GM12878 (cell line): Measurements from ENCODE around the gene ANKRD34A. TPM values are rescaled to one million over a fixed set of nuclear protein-coding genes. Genes with fewer than 3 reads are reported as not detected.

Source experiments
- BACH1 ChIP-seq: fragments of 450-650 bp; IDR thresholded peaks from 2 replicates; pipeline ENCODE4 v1.6.1; 2017; ENCODE audit warnings: mild to moderate bottlenecking, borderline replicate concordance
- CBX5 ChIP-seq: sonication (generic); IDR thresholded peaks from 2 replicates; pipeline ENCODE4 v1.6.1; 2016; ENCODE audit warnings: low read depth, moderate library complexity, mild to moderate bottlenecking, inconsistent platforms
- EED ChIP-seq: sonication (generic); IDR thresholded peaks from 2 replicates; pipeline ENCODE4 v1.6.1; 2016; ENCODE audit warnings: antibody characterized with exemption, low read depth
- HCFC1 ChIP-seq: fragments of 150-350 bp; IDR thresholded peaks from 2 replicates; pipeline ENCODE4 v1.6.1; 2014; ENCODE audit warnings: low read length
- IKZF1 ChIP-seq: fragments of 450-650 bp; conservative IDR thresholded peaks from 2 replicates; pipeline ENCODE4 v1.6.1; 2017; ENCODE audit warnings: antibody characterized with exemption, mild to moderate bottlenecking
- NBN ChIP-seq: fragments of 450-650 bp; IDR thresholded peaks from 2 replicates; pipeline ENCODE4 v1.6.1; 2016
- SMAD1 ChIP-seq: fragments of 450-650 bp; IDR thresholded peaks from 2 replicates; pipeline ENCODE4 v1.6.1; 2018; ENCODE audit warnings: mild to moderate bottlenecking, low read depth; ENCODE audit not compliant: partially characterized antibody
- SPI1 ChIP-seq: IDR thresholded peaks from 2 replicates; pipeline ENCODE4 v1.6.1; 2011; ENCODE audit warnings: low read depth, mild to moderate bottlenecking, low read length, moderate library complexity, borderline replicate concordance; ENCODE audit not compliant: insufficient read depth
- SREBF1 ChIP-seq: IDR thresholded peaks from 2 replicates; pipeline ENCODE4 v1.6.1; 2012; ENCODE audit warnings: mild to moderate bottlenecking, low read length
- ZNF217 ChIP-seq: fragments of 450-650 bp; IDR thresholded peaks from 2 replicates; pipeline ENCODE4 v1.6.1; 2017; ENCODE audit warnings: antibody characterized with exemption, mild to moderate bottlenecking
- ZNF384 ChIP-seq: IDR thresholded peaks from 2 replicates; pipeline ENCODE4 v1.6.1; 2012; ENCODE audit warnings: low read depth, mild to moderate bottlenecking, low read length, improper control_type of control experiment, borderline replicate concordance
- ZSCAN29 ChIP-seq: fragments of 450-650 bp; IDR thresholded peaks from 2 replicates; pipeline ENCODE4 v1.6.1; 2017; ENCODE audit warnings: mild to moderate bottlenecking, moderate library complexity
- ZZZ3 ChIP-seq: IDR thresholded peaks from 2 replicates; pipeline ENCODE4 v1.6.1; 2011; ENCODE audit warnings: low read depth; ENCODE audit not compliant: control insufficient read depth, insufficient read length
- polyA plus RNA-seq, 11 experiments: library from polyadenylated mRNA; depleted of rRNA in 4 of 11; unstranded in 6 of 11; stranded (reverse) in 5 of 11; fragments of >200 nt; fragmentation: Nextera tagmentation in 4 of 11; fragmentation: Illumina TruSeq in 1 of 11; extraction: Ambion mirVana in 4 of 11; extraction: Trizol in 1 of 11; gene quantifications; 1 replicate in 1 of 11; 2 replicates in 10 of 11; pipeline versions ENCODE4 v1.2.1 to v1.2.3, GENCODE V29; 2011 to 2016; ENCODE audit warnings: inconsistent platforms in 2 of 11, missing spikeins in 2 of 11, low read depth in 1 of 11
- total RNA-seq, 4 experiments: library from RNA; depleted of rRNA in 3 of 4; stranded (reverse); fragments of >200 nt in 3 of 4; fragmentation: Illumina TruSeq in 1 of 4; extraction: Trizol in 1 of 4; gene quantifications; 2 replicates each; pipeline versions ENCODE4 v1.2.1 to v1.2.3, GENCODE V29; 2013 to 2021
- TF ChIP-seq, protein P1 (sequence below): fragments of 150-350 bp; IDR thresholded peaks from 2 replicates; pipeline ENCODE4 v1.6.1; 2016; ENCODE audit warnings: low read depth, low read length
- TF ChIP-seq, protein P2 (sequence below), 3 experiments: IDR thresholded peaks in 2 of 3; conservative IDR thresholded peaks in 1 of 3; 2 replicates each; pipeline ENCODE4 v1.5.1; 2011; ENCODE audit warnings: low read depth in 3 of 3, low read length in 3 of 3, mild to moderate bottlenecking in 3 of 3, control low read depth in 2 of 3, moderate library complexity in 2 of 3, inconsistent platforms in 1 of 3, mixed read lengths in 1 of 3; ENCODE audit not compliant: control insufficient read depth in 2 of 3, insufficient read depth in 1 of 3; ENCODE audit errors: extremely low read depth in 1 of 3
- TF ChIP-seq, protein P3 (sequence below): IDR thresholded peaks from 2 replicates; pipeline ENCODE4 v1.6.1; 2012; ENCODE audit warnings: low read depth, low read length, improper control_type of control experiment
- TF ChIP-seq, protein P4 (sequence below): fragments of 450-650 bp; IDR thresholded peaks from 2 replicates; pipeline ENCODE4 v1.6.1; 2018; ENCODE audit warnings: mild to moderate bottlenecking, low read depth, moderate library complexity; ENCODE audit not compliant: partially characterized antibody
- TF ChIP-seq, protein P5 (sequence below): fragments of 450-650 bp; IDR thresholded peaks from 2 replicates; pipeline ENCODE4 v1.6.1; 2017; ENCODE audit warnings: mild to moderate bottlenecking

Gene ANKRD34A
- total and polyA plus RNA-seq, 10 of the 15 experiments (the other 5 are each of a cell fraction or from before 2014, with no cell fraction given): 0.40 to 3.5 (median 1.6) TPM

DNA sequence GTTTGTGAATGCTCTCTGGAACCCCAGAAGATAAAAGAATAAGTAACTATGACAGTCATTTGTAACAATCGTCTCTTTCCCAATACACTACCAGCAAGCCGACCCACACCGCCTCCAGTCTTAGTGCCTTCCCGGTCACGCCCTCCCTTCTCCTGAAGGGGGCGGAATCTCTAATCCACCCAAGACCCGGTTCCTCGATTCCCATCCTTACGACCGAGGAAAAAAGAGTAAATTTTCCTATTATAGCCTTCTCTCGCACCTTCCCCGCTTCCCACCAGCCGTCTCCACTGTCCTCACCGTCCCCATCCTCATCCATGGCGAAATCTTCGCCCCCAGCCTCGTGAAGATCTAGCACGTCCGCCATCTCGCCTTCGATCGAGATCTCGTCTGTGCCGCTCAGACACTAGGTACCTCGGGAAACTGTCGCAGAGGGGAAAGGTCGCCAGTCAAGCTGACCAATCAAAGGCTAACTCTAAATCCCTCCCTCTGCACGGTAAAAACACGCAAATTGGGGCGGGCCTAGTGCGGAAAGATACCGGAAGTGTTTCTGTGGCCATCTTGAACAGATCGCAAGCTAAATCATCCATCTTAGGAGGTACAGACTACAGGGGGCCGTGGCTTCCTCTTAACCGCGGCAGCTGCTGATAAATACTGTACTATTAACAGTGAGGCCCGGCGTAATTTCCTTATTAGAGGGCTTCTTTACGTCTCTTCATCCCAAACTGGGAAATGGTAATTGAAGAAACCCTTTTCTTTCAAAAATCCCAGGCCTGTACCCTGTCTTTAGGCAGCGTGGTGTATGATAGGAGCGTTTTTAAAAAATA, 37.1 kb downstream of the ANKRD34A start, which contains the start of gene RBM8A (continued):
- TF ChIP-seq, protein P1, sequence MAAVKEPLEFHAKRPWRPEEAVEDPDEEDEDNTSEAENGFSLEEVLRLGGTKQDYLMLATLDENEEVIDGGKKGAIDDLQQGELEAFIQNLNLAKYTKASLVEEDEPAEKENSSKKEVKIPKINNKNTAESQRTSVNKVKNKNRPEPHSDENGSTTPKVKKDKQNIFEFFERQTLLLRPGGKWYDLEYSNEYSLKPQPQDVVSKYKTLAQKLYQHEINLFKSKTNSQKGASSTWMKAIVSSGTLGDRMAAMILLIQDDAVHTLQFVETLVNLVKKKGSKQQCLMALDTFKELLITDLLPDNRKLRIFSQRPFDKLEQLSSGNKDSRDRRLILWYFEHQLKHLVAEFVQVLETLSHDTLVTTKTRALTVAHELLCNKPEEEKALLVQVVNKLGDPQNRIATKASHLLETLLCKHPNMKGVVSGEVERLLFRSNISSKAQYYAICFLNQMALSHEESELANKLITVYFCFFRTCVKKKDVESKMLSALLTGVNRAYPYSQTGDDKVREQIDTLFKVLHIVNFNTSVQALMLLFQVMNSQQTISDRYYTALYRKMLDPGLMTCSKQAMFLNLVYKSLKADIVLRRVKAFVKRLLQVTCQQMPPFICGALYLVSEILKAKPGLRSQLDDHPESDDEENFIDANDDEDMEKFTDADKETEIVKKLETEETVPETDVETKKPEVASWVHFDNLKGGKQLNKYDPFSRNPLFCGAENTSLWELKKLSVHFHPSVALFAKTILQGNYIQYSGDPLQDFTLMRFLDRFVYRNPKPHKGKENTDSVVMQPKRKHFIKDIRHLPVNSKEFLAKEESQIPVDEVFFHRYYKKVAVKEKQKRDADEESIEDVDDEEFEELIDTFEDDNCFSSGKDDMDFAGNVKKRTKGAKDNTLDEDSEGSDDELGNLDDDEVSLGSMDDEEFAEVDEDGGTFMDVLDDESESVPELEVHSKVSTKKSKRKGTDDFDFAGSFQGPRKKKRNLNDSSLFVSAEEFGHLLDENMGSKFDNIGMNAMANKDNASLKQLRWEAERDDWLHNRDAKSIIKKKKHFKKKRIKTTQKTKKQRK: no peak
- TF ChIP-seq ZSCAN29 (no peak), SPI1 (peak; percentile 32; the same call in 1 of the 2 replicates), EED (peak; percentile 21; the same call in 1 of the 2 replicates), SMAD1 (peak; percentile 93), ZNF217 (no peak), CBX5 (no peak), IKZF1 (peak; percentile 88), ZNF384 (no peak), NBN (peak; percentile 98), BACH1 (peak; percentile 51; the same call in 1 of the 2 replicates), SREBF1 (peak; percentile 51; the same call in 1 of the 2 replicates), HCFC1 (peak; percentile 62; the same call in 1 of the 2 replicates), ZZZ3 (no peak)
- TF ChIP-seq, protein P2, sequence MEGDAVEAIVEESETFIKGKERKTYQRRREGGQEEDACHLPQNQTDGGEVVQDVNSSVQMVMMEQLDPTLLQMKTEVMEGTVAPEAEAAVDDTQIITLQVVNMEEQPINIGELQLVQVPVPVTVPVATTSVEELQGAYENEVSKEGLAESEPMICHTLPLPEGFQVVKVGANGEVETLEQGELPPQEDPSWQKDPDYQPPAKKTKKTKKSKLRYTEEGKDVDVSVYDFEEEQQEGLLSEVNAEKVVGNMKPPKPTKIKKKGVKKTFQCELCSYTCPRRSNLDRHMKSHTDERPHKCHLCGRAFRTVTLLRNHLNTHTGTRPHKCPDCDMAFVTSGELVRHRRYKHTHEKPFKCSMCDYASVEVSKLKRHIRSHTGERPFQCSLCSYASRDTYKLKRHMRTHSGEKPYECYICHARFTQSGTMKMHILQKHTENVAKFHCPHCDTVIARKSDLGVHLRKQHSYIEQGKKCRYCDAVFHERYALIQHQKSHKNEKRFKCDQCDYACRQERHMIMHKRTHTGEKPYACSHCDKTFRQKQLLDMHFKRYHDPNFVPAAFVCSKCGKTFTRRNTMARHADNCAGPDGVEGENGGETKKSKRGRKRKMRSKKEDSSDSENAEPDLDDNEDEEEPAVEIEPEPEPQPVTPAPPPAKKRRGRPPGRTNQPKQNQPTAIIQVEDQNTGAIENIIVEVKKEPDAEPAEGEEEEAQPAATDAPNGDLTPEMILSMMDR (IDR thresholded peaks at IDR 0.05 in 2 of 3, conservative IDR thresholded peaks at IDR 0.05 in 1 of 3; ENCODE audit: control insufficient read depth in 2 of 3, extremely low read depth in 1 of 3, insufficient read depth in 1 of 3, low read depth in 3 of 3, low read length in 3 of 3): peak; percentile 37 to 67 (median 58)
- TF ChIP-seq, protein P3, sequence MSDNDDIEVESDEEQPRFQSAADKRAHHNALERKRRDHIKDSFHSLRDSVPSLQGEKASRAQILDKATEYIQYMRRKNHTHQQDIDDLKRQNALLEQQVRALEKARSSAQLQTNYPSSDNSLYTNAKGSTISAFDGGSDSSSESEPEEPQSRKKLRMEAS: peak; percentile 82
- TF ChIP-seq, protein P4, sequence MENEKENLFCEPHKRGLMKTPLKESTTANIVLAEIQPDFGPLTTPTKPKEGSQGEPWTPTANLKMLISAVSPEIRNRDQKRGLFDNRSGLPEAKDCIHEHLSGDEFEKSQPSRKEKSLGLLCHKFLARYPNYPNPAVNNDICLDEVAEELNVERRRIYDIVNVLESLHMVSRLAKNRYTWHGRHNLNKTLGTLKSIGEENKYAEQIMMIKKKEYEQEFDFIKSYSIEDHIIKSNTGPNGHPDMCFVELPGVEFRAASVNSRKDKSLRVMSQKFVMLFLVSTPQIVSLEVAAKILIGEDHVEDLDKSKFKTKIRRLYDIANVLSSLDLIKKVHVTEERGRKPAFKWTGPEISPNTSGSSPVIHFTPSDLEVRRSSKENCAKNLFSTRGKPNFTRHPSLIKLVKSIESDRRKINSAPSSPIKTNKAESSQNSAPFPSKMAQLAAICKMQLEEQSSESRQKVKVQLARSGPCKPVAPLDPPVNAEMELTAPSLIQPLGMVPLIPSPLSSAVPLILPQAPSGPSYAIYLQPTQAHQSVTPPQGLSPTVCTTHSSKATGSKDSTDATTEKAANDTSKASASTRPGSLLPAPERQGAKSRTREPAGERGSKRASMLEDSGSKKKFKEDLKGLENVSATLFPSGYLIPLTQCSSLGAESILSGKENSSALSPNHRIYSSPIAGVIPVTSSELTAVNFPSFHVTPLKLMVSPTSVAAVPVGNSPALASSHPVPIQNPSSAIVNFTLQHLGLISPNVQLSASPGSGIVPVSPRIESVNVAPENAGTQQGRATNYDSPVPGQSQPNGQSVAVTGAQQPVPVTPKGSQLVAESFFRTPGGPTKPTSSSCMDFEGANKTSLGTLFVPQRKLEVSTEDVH: peak; percentile 32
- TF ChIP-seq, protein P5, sequence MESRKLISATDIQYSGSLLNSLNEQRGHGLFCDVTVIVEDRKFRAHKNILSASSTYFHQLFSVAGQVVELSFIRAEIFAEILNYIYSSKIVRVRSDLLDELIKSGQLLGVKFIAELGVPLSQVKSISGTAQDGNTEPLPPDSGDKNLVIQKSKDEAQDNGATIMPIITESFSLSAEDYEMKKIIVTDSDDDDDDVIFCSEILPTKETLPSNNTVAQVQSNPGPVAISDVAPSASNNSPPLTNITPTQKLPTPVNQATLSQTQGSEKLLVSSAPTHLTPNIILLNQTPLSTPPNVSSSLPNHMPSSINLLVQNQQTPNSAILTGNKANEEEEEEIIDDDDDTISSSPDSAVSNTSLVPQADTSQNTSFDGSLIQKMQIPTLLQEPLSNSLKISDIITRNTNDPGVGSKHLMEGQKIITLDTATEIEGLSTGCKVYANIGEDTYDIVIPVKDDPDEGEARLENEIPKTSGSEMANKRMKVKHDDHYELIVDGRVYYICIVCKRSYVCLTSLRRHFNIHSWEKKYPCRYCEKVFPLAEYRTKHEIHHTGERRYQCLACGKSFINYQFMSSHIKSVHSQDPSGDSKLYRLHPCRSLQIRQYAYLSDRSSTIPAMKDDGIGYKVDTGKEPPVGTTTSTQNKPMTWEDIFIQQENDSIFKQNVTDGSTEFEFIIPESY: no peak
